A549 (cell line): ENCODE data around the gene LAMB1. TPM values are rescaled to one million over a fixed set of nuclear protein-coding genes. Genes with fewer than 3 reads are reported as not detected.

Experiments used
- ATAC-seq, 2 experiments: fragments of 200-7000 bp in 1 of 2; fragments of >200 bp in 1 of 2; cut with Nextera tagmentation in 1 of 2; cut with Tn5 transposase in 1 of 2; 3 replicates each; pipeline versions ENCODE4 v1.8.0 to v1.9.1; 2018 to 2020; ENCODE audit warnings: mild to moderate bottlenecking in 1 of 2, moderate library complexity in 1 of 2
- CTCF ChIA-PET: fragments of 300-600 bp; sonication (Branson Sonifier 250); formaldehyde crosslinking; extraction: SDS; loops from one replicate; lab custom pipeline; 2021; ENCODE audit warnings: antibody characterized with exemption, inconsistent platforms; lab: Yijun Ruan, JAX
- POLR2A ChIA-PET: fragments of 350-600 bp; formaldehyde crosslinking; extraction: SDS; loops from one replicate; lab custom pipeline; 2021; ENCODE audit warnings: antibody characterized with exemption, inconsistent platforms; lab: Yijun Ruan, JAX
- DNase-seq, 2 experiments: peaks; one replicate each; pipeline versions ENCODE4 v3.0.0 to v3.0.0-alpha.2; 2011 to 2016; ENCODE audit warnings: low read depth in 1 of 2, low spot score in 1 of 2
- FAIRE-seq: peaks from 2 replicates; lab custom pipeline; 2011; peaks lifted over from hg19 to GRCh38; lab: Jason Lieb, UNC
- H3K27ac ChIP-seq, 2 experiments: fragments of >200 bp; sonication (Bioruptor Twin); formaldehyde crosslinking; 3 replicates each; pipeline ENCODE4 v1.5.1; 2016 to 2017
- H3K4me1 ChIP-seq: fragments of >200 bp; sonication (Bioruptor Twin); formaldehyde crosslinking; 3 replicates; pipeline ENCODE4 v1.6.1; 2016
- H3K4me2 ChIP-seq: fragments of >200 bp; sonication (Bioruptor Twin); formaldehyde crosslinking; 3 replicates; pipeline ENCODE4 v1.6.1; 2016
- H3K4me3 ChIP-seq: fragments of >200 bp; sonication (Bioruptor Twin); formaldehyde crosslinking; 3 replicates; pipeline ENCODE4 v1.5.1; 2016
- H3K9me3 ChIP-seq: fragments of >200 bp; sonication (Bioruptor Twin); formaldehyde crosslinking; 3 replicates; pipeline ENCODE4 v1.6.1; 2016
- CEBPB ChIP-seq, 2 experiments: fragments of >200 bp in 1 of 2; sonication (Bioruptor Twin) in 1 of 2; formaldehyde crosslinking in 1 of 2; IDR thresholded peaks; 2 replicates each; pipeline ENCODE4 v1.6.1; 2012 to 2016
- CHD2 ChIP-seq: fragments of 150-350 bp; IDR thresholded peaks from 2 replicates; pipeline ENCODE4 v1.6.1; 2014; ENCODE audit warnings: low read length; ENCODE audit not compliant: partially characterized antibody
- CHD4 ChIP-seq: fragments of 200-600 bp; sonication (generic); IDR thresholded peaks from 2 replicates; pipeline ENCODE4 v1.6.1; 2016; ENCODE audit warnings: antibody characterized with exemption, mild to moderate bottlenecking, borderline replicate concordance
- FOSB ChIP-seq: fragments of 250-450 bp; sonication (Bioruptor Pico); IDR thresholded peaks from 2 replicates; pipeline ENCODE4 v1.5.0; 2020; ENCODE audit warnings: mild to moderate bottlenecking, moderate library complexity
- GATA3 ChIP-seq: IDR thresholded peaks from 2 replicates; pipeline ENCODE4 v1.6.1; 2012; ENCODE audit warnings: borderline replicate concordance
- HDAC2 ChIP-seq: fragments of 200-600 bp; sonication (generic); IDR thresholded peaks from 2 replicates; pipeline ENCODE4 v1.6.1; 2016
- JUNB ChIP-seq: fragments of >200 bp; sonication (Bioruptor Twin); formaldehyde crosslinking; IDR thresholded peaks from 2 replicates; pipeline ENCODE4 v1.6.1; 2016
- MAZ ChIP-seq: fragments of 150-350 bp; IDR thresholded peaks from 2 replicates; pipeline ENCODE4 v1.6.1; 2014; ENCODE audit warnings: antibody characterized with exemption, low read depth, low read length, borderline replicate concordance
- MYC ChIP-seq: IDR thresholded peaks from 2 replicates; pipeline ENCODE4 v1.6.1; 2012; ENCODE audit warnings: mild to moderate bottlenecking, inconsistent platforms, low read length, improper control_type of control experiment, borderline replicate concordance
- NPAS2 ChIP-seq: fragments of 250-450 bp; sonication (Bioruptor Pico); IDR thresholded peaks from 2 replicates; pipeline ENCODE4 v1.8.0; 2022; ENCODE audit warnings: mild to moderate bottlenecking, moderate library complexity, borderline replicate concordance
- PHF8 ChIP-seq: fragments of 200-600 bp; sonication (generic); IDR thresholded peaks from 2 replicates; pipeline ENCODE4 v1.6.1; 2016; ENCODE audit warnings: low read depth, mild to moderate bottlenecking, antibody characterized with exemption, moderate library complexity, borderline replicate concordance
- POLR2A ChIP-seq: IDR thresholded peaks from 2 replicates; pipeline ENCODE4 v1.6.1; 2012; ENCODE audit warnings: mild to moderate bottlenecking, low read length
- POLR2AphosphoS2 ChIP-seq: conservative IDR thresholded peaks from 2 replicates; pipeline ENCODE4 v1.6.1; 2012; ENCODE audit warnings: low read length, improper control_type of control experiment, inconsistent platforms
- RAD21 ChIP-seq, 2 experiments: fragments of >200 bp in 1 of 2; sonication (Bioruptor Twin) in 1 of 2; formaldehyde crosslinking in 1 of 2; IDR thresholded peaks in 1 of 2; conservative IDR thresholded peaks in 1 of 2; 2 replicates in 1 of 2; 3 replicates in 1 of 2; pipeline ENCODE4 v1.6.1; 2012 to 2018; ENCODE audit warnings: inconsistent platforms in 1 of 2
- RCOR1 ChIP-seq: fragments of 150-350 bp; IDR thresholded peaks from 2 replicates; pipeline ENCODE4 v1.6.1; 2014; ENCODE audit warnings: antibody characterized with exemption, low read length, low read depth
- SREBF2 ChIP-seq: fragments of 450-650 bp; IDR thresholded peaks from 2 replicates; pipeline ENCODE4 v1.6.1; 2014; ENCODE audit warnings: mild to moderate bottlenecking, moderate library complexity
- TP53 ChIP-seq: fragments of 250-450 bp; sonication (Bioruptor Pico); IDR thresholded peaks from 2 replicates; pipeline ENCODE4 v1.5.0; 2021; ENCODE audit warnings: mild to moderate bottlenecking, moderate library complexity
- ZC3H11A ChIP-seq: fragments of 450-650 bp; IDR thresholded peaks from 2 replicates; pipeline ENCODE4 v1.6.1; 2014; ENCODE audit warnings: antibody characterized with exemption, mild to moderate bottlenecking
- ZNF302 ChIP-seq: fragments of 250-450 bp; sonication (Bioruptor Pico); IDR thresholded peaks from 2 replicates; pipeline ENCODE4 v1.9.0; 2021; ENCODE audit warnings: inconsistent platforms, mild to moderate bottlenecking, moderate library complexity
- ZSCAN20 ChIP-seq: fragments of 250-450 bp; sonication (Bioruptor Pico); IDR thresholded peaks from 2 replicates; pipeline ENCODE4 v1.8.0; 2022; ENCODE audit warnings: mild to moderate bottlenecking, moderate library complexity
- WGBS: methylation state at CpG from one replicate; pipeline ENCODE4 v1.1.6; 2017; ENCODE audit errors: missing lambda C conversion rate; 5-methylcytosine and 5-hydroxymethylcytosine counted together
- polyA plus RNA-seq, 4 experiments: library from polyadenylated mRNA; depleted of rRNA in 3 of 4; stranded (reverse); fragments of >200 nt; fragmentation: RNase III in 1 of 4; extraction: RNeasy Plus Mini Kit Qiagen cat#74134 plus additional on column Dnase treatment in 1 of 4; gene quantifications; 2 replicates in 3 of 4; 3 replicates in 1 of 4; pipeline ENCODE4 v1.2.3, GENCODE V29; 2011 to 2017
- TF ChIP-seq, protein P1 (sequence below): IDR thresholded peaks from 2 replicates; pipeline ENCODE4 v1.6.1; 2012
- TF ChIP-seq, protein P2 (sequence below): IDR thresholded peaks from 2 replicates; pipeline ENCODE4 v1.6.1; 2012; ENCODE audit warnings: low read depth, borderline replicate concordance
- TF ChIP-seq, protein P3 (sequence below): IDR thresholded peaks from 2 replicates; pipeline ENCODE4 v1.6.1; 2012
- TF ChIP-seq, protein P4 (sequence below): fragments of 250-450 bp; sonication (Bioruptor Pico); IDR thresholded peaks from 2 replicates; pipeline ENCODE4 v1.5.0; 2020; ENCODE audit warnings: low read depth, mild to moderate bottlenecking, moderate library complexity
- TF ChIP-seq, protein P5 (sequence below): fragments of 150-350 bp; IDR thresholded peaks from 2 replicates; pipeline ENCODE4 v1.6.1; 2014; ENCODE audit warnings: low read depth, mild to moderate bottlenecking, low read length
- TF ChIP-seq, protein P6 (sequence below): fragments of 250-450 bp; sonication (Bioruptor Pico); IDR thresholded peaks from 2 replicates; pipeline ENCODE4 v1.5.0; 2021; ENCODE audit warnings: mild to moderate bottlenecking, moderate library complexity, borderline replicate concordance

LAMB1 gene
- polyA plus RNA-seq, 2 of the 4 experiments (the other 2 are of a cell fraction) = 142 to 162 TPM

DNA sequence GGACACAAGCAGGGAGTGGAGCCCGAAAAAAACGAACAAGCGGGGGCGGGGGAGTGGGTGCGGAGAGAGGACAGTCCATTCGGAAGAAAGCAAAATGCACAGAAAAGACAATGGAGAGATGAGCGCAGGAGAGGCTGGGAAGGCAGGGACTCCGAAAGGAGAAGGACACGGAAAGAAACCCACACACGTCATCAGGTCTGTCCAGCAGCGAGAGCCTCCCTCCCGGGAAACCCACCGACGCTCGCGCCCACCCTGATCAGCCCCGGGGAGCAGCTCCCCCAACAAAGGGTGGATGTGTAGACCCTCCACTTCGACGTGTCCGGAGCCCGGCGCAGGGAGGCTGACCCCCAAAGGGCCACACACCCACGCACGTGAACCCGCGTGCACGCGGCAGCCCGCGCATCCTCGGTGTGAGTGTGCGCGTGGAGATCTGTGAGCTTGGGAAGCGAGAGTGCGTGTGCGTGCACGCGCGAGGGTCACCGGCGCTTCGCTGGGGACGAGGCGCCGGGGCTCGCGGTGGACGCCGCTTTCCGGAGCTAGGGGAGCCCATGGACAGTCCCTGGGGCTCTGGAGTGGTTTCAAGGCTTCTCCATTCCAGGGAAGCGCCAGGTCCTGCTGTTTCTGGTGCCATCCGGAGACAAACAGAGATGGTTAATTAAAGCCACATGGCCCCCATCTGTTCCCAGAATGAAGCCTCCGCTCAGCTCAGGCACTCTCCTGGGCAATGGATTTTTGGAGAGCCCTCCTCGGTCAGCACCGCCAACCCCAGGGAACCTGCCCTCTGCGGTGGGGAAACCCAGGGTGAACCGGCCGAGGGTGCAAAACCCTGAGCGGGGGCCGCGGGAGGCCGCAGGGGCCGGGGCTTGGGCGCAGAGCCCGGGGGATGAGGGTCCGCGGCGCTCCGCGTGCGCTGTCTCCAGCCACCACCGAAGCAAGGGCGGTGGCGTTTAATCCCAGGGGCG is 916 bp downstream of the LAMB1 start:
- CTCF ChIA-PET = interaction anchor here (0.7 to 5.6 kb wide), 19 partner anchors 10 to 495 kb away, joined by 3 to 46 read pairs (median 5); no protein-coding TSS in a partner anchor
- DNase-seq = no peak
- FAIRE-seq = no peak
- H3K4me1 ChIP-seq = peaks cover 67% of the 10 kb centered on the region
- TF ChIP-seq MAZ = no peak
- TF ChIP-seq, protein P1, sequence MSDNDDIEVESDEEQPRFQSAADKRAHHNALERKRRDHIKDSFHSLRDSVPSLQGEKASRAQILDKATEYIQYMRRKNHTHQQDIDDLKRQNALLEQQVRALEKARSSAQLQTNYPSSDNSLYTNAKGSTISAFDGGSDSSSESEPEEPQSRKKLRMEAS = peak; percentile 71
- peak; percentile 77 for TF ChIP-seq HDAC2
- TF ChIP-seq, protein P2, sequence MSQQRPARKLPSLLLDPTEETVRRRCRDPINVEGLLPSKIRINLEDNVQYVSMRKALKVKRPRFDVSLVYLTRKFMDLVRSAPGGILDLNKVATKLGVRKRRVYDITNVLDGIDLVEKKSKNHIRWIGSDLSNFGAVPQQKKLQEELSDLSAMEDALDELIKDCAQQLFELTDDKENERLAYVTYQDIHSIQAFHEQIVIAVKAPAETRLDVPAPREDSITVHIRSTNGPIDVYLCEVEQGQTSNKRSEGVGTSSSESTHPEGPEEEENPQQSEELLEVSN = peak; percentile 35; the same call in 1 of the 2 replicates
- TF ChIP-seq MYC = peak; percentile 23; the same call in 1 of the 2 replicates
- peak; percentile 5; the same call in 1 of the 2 replicates for TF ChIP-seq GATA3
- TF ChIP-seq NPAS2 (CRISPR knock-in tag) = no peak
- TF ChIP-seq, all 56 proteins: peak for 5
- H3K27ac ChIP-seq = peak overlapping the region; percentile 86 to 94
- no peaks in the 10 kb centered on the region for H3K9me3 ChIP-seq
- peak; percentile 30 to 53 for ATAC-seq
- peak overlapping the region; percentile 60 for H3K4me3 ChIP-seq
- H3K4me2 ChIP-seq = peak overlapping the region; percentile 93
- POLR2A ChIA-PET = interaction anchor here (1.0 to 4.2 kb wide), 5 partner anchors 10 to 259 kb away, joined by 3 to 29 read pairs (median 5); no protein-coding TSS in a partner anchor
- WGBS = 1% methylated on average over 57 of the region's 75 CpGs

DNA sequence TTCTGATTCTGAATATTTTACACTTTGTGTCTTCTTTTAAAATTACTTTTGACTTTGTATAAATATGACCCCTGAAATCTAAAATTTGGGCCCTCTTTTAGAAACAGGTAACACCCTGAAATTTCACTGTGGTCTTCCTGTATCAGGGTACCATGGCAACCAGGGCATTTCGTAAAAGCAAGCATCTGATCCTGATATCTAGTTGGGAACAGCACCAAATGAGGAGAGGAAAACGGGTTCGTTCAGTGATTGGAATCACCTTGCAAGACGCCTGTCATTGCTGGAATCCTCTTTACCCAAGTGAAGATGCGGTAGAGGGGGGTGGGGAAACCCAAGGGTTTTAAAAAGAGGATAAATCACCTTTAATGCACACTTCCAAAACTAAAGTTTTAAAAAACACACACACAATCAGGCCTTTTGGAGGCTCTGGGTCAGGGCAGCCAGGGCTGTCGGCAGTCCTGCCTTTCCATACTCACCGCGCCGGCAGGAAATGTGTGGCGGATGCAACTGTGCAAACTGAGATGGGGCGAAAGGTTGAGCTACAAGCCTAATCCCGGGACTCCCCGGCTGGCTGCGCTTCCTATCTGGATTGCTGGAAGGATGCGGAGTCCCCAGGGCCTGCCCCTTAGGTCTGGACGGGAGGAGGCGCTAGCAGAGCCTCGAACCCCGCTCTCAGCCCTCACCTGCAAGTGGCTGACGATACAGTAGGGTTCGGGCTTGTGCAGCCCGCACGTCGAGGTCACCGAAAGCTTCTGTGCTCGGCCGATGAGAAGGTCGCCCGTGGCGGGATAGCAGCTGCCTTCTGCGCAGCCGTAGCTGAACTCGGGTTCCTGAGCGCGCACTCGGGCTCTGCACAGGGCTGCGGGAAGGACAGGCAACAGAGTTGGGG is 1.8 kb downstream of the LAMB1 start:
- CTCF ChIA-PET = interaction anchor here (0.7 to 5.6 kb wide), 17 partner anchors 11 to 496 kb away, joined by 3 to 46 read pairs (median 4); no protein-coding TSS in a partner anchor
- H3K9me3 ChIP-seq = no peaks in the 10 kb centered on the region
- POLR2A ChIA-PET = interaction anchor here (1.1 to 4.2 kb wide), 3 partner anchors 11 to 94 kb away, joined by 3 to 29 read pairs (median 6); no protein-coding TSS in a partner anchor
- 18% methylated on average over 22 of the region's 37 CpGs for WGBS
- FAIRE-seq (no peak), ATAC-seq (peak; percentile 28 to 66), DNase-seq (peak; percentile 47 to 83)
- H3K4me2 ChIP-seq = peak overlapping the region; percentile 93
- H3K4me1 ChIP-seq = peaks cover 76% of the 10 kb centered on the region
- peak overlapping the region; percentile 60 for H3K4me3 ChIP-seq
- H3K27ac ChIP-seq = peak overlapping the region; percentile 86 to 94
- TF ChIP-seq FOSB (CRISPR knock-in tag) (no peak), RAD21 (conservative IDR thresholded peaks at IDR 0.05 in 1 of 2, IDR thresholded peaks at IDR 0.05 in 1 of 2) (peak; percentile 56 to 65; a peak in 4 of 5 replicates), ZC3H11A (no peak), PHF8 (no peak), HDAC2 (no peak), POLR2A (no peak), ZSCAN20 (CRISPR knock-in tag) (no peak), POLR2AphosphoS2 (no peak), CEBPB (IDR thresholded peaks at IDR 0.05) (no peak), ZNF302 (CRISPR knock-in tag) (no peak), CHD2 (no peak), CHD4 (no peak), TP53 (no peak), RCOR1 (no peak), SREBF2 (no peak), JUNB (no peak)
- TF ChIP-seq, protein P3, sequence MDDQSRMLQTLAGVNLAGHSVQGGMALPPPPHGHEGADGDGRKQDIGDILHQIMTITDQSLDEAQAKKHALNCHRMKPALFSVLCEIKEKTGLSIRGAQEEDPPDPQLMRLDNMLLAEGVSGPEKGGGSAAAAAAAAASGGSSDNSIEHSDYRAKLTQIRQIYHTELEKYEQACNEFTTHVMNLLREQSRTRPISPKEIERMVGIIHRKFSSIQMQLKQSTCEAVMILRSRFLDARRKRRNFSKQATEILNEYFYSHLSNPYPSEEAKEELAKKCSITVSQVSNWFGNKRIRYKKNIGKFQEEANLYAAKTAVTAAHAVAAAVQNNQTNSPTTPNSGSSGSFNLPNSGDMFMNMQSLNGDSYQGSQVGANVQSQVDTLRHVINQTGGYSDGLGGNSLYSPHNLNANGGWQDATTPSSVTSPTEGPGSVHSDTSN = 0 out of 2 replicates have a peak, but pooled peaks have one; percentile 34
- TF ChIP-seq, protein P1 = peak; percentile 58
- TF ChIP-seq, protein P4, sequence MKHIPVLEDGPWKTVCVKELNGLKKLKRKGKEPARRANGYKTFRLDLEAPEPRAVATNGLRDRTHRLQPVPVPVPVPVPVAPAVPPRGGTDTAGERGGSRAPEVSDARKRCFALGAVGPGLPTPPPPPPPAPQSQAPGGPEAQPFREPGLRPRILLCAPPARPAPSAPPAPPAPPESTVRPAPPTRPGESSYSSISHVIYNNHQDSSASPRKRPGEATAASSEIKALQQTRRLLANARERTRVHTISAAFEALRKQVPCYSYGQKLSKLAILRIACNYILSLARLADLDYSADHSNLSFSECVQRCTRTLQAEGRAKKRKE (CRISPR knock-in tag) = no peak
- TF ChIP-seq, protein P5, sequence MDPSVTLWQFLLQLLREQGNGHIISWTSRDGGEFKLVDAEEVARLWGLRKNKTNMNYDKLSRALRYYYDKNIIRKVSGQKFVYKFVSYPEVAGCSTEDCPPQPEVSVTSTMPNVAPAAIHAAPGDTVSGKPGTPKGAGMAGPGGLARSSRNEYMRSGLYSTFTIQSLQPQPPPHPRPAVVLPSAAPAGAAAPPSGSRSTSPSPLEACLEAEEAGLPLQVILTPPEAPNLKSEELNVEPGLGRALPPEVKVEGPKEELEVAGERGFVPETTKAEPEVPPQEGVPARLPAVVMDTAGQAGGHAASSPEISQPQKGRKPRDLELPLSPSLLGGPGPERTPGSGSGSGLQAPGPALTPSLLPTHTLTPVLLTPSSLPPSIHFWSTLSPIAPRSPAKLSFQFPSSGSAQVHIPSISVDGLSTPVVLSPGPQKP = no peak
- TF ChIP-seq, protein P6, sequence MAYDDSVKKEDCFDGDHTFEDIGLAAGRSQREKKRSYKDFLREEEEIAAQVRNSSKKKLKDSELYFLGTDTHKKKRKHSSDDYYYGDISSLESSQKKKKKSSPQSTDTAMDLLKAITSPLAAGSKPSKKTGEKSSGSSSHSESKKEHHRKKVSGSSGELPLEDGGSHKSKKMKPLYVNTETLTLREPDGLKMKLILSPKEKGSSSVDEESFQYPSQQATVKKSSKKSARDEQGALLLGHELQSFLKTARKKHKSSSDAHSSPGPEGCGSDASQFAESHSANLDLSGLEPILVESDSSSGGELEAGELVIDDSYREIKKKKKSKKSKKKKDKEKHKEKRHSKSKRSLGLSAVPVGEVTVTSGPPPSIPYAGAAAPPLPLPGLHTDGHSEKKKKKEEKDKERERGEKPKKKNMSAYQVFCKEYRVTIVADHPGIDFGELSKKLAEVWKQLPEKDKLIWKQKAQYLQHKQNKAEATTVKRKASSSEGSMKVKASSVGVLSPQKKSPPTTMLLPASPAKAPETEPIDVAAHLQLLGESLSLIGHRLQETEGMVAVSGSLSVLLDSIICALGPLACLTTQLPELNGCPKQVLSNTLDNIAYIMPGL (CRISPR knock-in tag) = no peak
